ENCODE measurements around the gene SORCS2.

The SORCS2 gene

GRCh38 chr4:7330031-7330596 lies 137.8 kb downstream of the SORCS2 start:
- FAIRE-seq, result no peak

- FAIRE-seq, result no peak
These were observed 138.7 kb downstream of the SORCS2 start for GRCh38 chr4:7330811-7331681.

- FAIRE-seq, result no peak
These were observed 139.3 kb downstream of the SORCS2 start for GRCh38 chr4:7331682-7332000.

- no peak for FAIRE-seq
These were observed 140.1 kb downstream of the SORCS2 start for GRCh38 chr4:7332216-7333023.

- FAIRE-seq, result no peak
These were observed 140.9 kb downstream of the SORCS2 start for GRCh38 chr4:7333024-7333780.

- FAIRE-seq, result no peak
These were observed 141.6 kb downstream of the SORCS2 start for GRCh38 chr4:7333801-7334421.

GRCh38 chr4:7334521-7335275 lies 142.4 kb downstream of the SORCS2 start:
- no peak for FAIRE-seq

- FAIRE-seq, result no peak
These were observed 143.2 kb downstream of the SORCS2 start for GRCh38 chr4:7335344-7336066.

GRCh38 chr4:7336067-7336569 lies 143.8 kb downstream of the SORCS2 start:
- FAIRE-seq, result no peak

GRCh38 chr4:7336732-7337131 lies 144.4 kb downstream of the SORCS2 start:
- FAIRE-seq, result no peak

GRCh38 chr4:7337196-7338058 lies 145.1 kb downstream of the SORCS2 start:
- FAIRE-seq, result no peak

- no peak for FAIRE-seq
These were observed 145.7 kb downstream of the SORCS2 start for GRCh38 chr4:7338059-7338452.

- no peak for FAIRE-seq
These were observed 146.7 kb downstream of the SORCS2 start for GRCh38 chr4:7338876-7339623.

GRCh38 chr4:7339751-7340552 lies 147.6 kb downstream of the SORCS2 start:
- no peak for FAIRE-seq

GRCh38 chr4:7340553-7341433 lies 148.5 kb downstream of the SORCS2 start:
- FAIRE-seq, result no peak

GRCh38 chr4:7341491-7342222 lies 149.3 kb downstream of the SORCS2 start:
- no peak for FAIRE-seq
